Stimulated activated CD8-positive, alpha-beta memory T cell treated with anti-CD3 and anti-CD28 coated beads, Interleukin-12 subunit alpha, Interleukin-12 subunit beta, amount 100 ng/mL, for 24 hours (primary cell): Measurements from ENCODE around the gene TEC.
"Not testable (repeated sequence)": the region's sequence is repeated elsewhere in the genome, so short reads cannot be mapped to it uniquely, and the experiment has no call there.

ENCODE experiments used
- DNase-seq: peaks from one replicate; pipeline ENCODE4 v3.0.0-alpha.2; 2020; ENCODE audit errors: extremely low read depth

TEC gene

GRCh38 chr4:48196758-48197504 is 72.7 kb downstream of the TEC start:
- DNase-seq = no peak

- no peak for DNase-seq
Measured at GRCh38 chr4:48195853-48196252, 73.8 kb downstream of the TEC start.

- DNase-seq = no peak
Measured at GRCh38 chr4:48195374-48195773, 74.3 kb downstream of the TEC start.

GRCh38 chr4:48194971-48195370 is 74.7 kb downstream of the TEC start:
- DNase-seq = no peak

GRCh38 chr4:48193921-48194468 is 75.6 kb downstream of the TEC start:
- DNase-seq = no peak

- no peak for DNase-seq
Measured at GRCh38 chr4:48193096-48193836, 76.4 kb downstream of the TEC start.

GRCh38 chr4:48191758-48192157 is 77.9 kb downstream of the TEC start:
- no peak for DNase-seq

- DNase-seq = no peak
Measured at GRCh38 chr4:48190839-48191238, 78.8 kb downstream of the TEC start.

GRCh38 chr4:48189731-48190130 is 79.9 kb downstream of the TEC start:
- no peak for DNase-seq

- no peak for DNase-seq
Measured at GRCh38 chr4:48188390-48188789, 81.2 kb downstream of the TEC start.

GRCh38 chr4:48187813-48188212 is 81.8 kb downstream of the TEC start:
- no peak for DNase-seq

GRCh38 chr4:48187066-48187465 is 82.6 kb downstream of the TEC start:
- DNase-seq = not testable (repeated sequence)

- not testable (repeated sequence) for DNase-seq
Measured at GRCh38 chr4:48186394-48186793, 83.2 kb downstream of the TEC start.

- DNase-seq = no peak
Measured at GRCh38 chr4:48184882-48185281, 84.8 kb downstream of the TEC start.

- no peak for DNase-seq
Measured at GRCh38 chr4:48180234-48180633, 89.4 kb downstream of the TEC start.

GRCh38 chr4:48178931-48179330 is 90.7 kb downstream of the TEC start:
- DNase-seq = no peak

GRCh38 chr4:48175806-48176205 is 93.8 kb downstream of the TEC start:
- no peak for DNase-seq

- DNase-seq = no peak
Measured at GRCh38 chr4:48175328-48175727, 94.3 kb downstream of the TEC start.

GRCh38 chr4:48173056-48173991 is 96.3 kb downstream of the TEC start:
- no peak for DNase-seq

- DNase-seq = no peak
Measured at GRCh38 chr4:48172651-48173050, 97.0 kb downstream of the TEC start.

- DNase-seq = no peak
Measured at GRCh38 chr4:48169636-48170035, 100.0 kb downstream of the TEC start.
